Liver (tissue), 9 donors: Measurements from ENCODE around the gene FBN1. TPM values are rescaled to one million over a fixed set of nuclear protein-coding genes. Genes with fewer than 3 reads are reported as not detected.

Experiments used
- DNase-seq: peaks from one replicate; pipeline ENCODE4 v3.0.0-alpha.2; 2017; ENCODE audit warnings: low spot score
- H3K27ac ChIP-seq, 2 donors: one replicate each; pipeline ENCODE4 v1.7.0; 2013; ENCODE audit warnings: inconsistent platforms in 2 of 2, low read length in 2 of 2, control low read depth in 1 of 2, low read depth in 1 of 2, mild to moderate bottlenecking in 1 of 2
- H3K27me3 ChIP-seq, 4 donors: one replicate each; pipeline versions ENCODE4 v1.6.1 to v1.7.0; 2013; ENCODE audit warnings: low read length in 3 of 4, inconsistent platforms in 1 of 4, mild to moderate bottlenecking in 1 of 4, moderate library complexity in 1 of 4; ENCODE audit not compliant: control insufficient read depth in 4 of 4, insufficient read depth in 4 of 4
- H3K36me3 ChIP-seq, 4 donors: one replicate each; pipeline versions ENCODE4 v1.6.1 to v1.7.0; 2013; ENCODE audit warnings: low read length in 3 of 4, mild to moderate bottlenecking in 3 of 4, low read depth in 1 of 4, moderate library complexity in 1 of 4; ENCODE audit not compliant: control insufficient read depth in 4 of 4, insufficient read depth in 3 of 4
- H3K4me1 ChIP-seq, 4 donors: one replicate each; pipeline versions ENCODE4 v1.6.1 to v1.7.0; 2013; ENCODE audit warnings: low read length in 3 of 4, mild to moderate bottlenecking in 3 of 4, moderate library complexity in 1 of 4; ENCODE audit not compliant: control insufficient read depth in 4 of 4, insufficient read depth in 4 of 4
- H3K4me3 ChIP-seq, 3 donors: one replicate each; pipeline versions ENCODE4 v1.6.1 to v1.7.0; 2013; ENCODE audit warnings: low read length in 3 of 3, control low read depth in 1 of 3, low read depth in 1 of 3, mild to moderate bottlenecking in 1 of 3
- H3K9ac ChIP-seq, 2 donors: one replicate each; pipeline ENCODE4 v1.7.0; 2013; ENCODE audit warnings: low read length in 2 of 2, mild to moderate bottlenecking in 2 of 2, moderate library complexity in 2 of 2, control low read depth in 1 of 2, low read depth in 1 of 2
- H3K9me3 ChIP-seq, 4 donors: one replicate each; pipeline versions ENCODE4 v1.6.1 to v1.7.0; 2013; ENCODE audit warnings: low read length in 3 of 4; ENCODE audit not compliant: control insufficient read depth in 4 of 4
- EGR1 ChIP-seq, 2 donors: IDR thresholded peaks; 2 replicates each; pipeline ENCODE4 v1.6.1; 2016 to 2018; ENCODE audit warnings: antibody characterized with exemption in 2 of 2, low read depth in 2 of 2
- FOXA1 ChIP-seq: IDR thresholded peaks from 2 replicates; pipeline ENCODE4 v1.6.1; 2016; ENCODE audit warnings: antibody characterized with exemption
- FOXA2 ChIP-seq: IDR thresholded peaks from 2 replicates; pipeline ENCODE4 v1.6.1; 2016; ENCODE audit warnings: antibody characterized with exemption
- GABPA ChIP-seq, 2 donors: IDR thresholded peaks in 1 of 2; conservative IDR thresholded peaks in 1 of 2; 2 replicates each; pipeline ENCODE4 v1.6.1; 2016; ENCODE audit warnings: antibody characterized with exemption in 2 of 2, mild to moderate bottlenecking in 1 of 2, moderate library complexity in 1 of 2
- HNF4A ChIP-seq, 2 donors: conservative IDR thresholded peaks; 2 replicates each; pipeline ENCODE4 v1.6.1; 2016; ENCODE audit warnings: antibody characterized with exemption in 2 of 2, mild to moderate bottlenecking in 2 of 2
- HNF4G ChIP-seq: IDR thresholded peaks from 2 replicates; pipeline ENCODE4 v1.6.1; 2016; ENCODE audit warnings: antibody characterized with exemption
- JUND ChIP-seq, 2 donors: IDR thresholded peaks; 2 replicates each; pipeline ENCODE4 v1.6.1; 2016; ENCODE audit warnings: antibody characterized with exemption in 2 of 2
- NR2F2 ChIP-seq: IDR thresholded peaks from 2 replicates; pipeline ENCODE4 v1.6.1; 2016; ENCODE audit warnings: antibody characterized with exemption
- RAD21 ChIP-seq, 2 donors: IDR thresholded peaks; 2 replicates each; pipeline ENCODE4 v1.6.1; 2016; ENCODE audit warnings: antibody characterized with exemption in 2 of 2, mild to moderate bottlenecking in 2 of 2
- REST ChIP-seq: IDR thresholded peaks from 2 replicates; pipeline ENCODE4 v1.6.1; 2016; ENCODE audit warnings: antibody characterized with exemption, mild to moderate bottlenecking
- RXRA ChIP-seq, 2 donors: IDR thresholded peaks; 2 replicates each; pipeline ENCODE4 v1.6.1; 2017 to 2018; ENCODE audit warnings: antibody characterized with exemption in 2 of 2, mild to moderate bottlenecking in 1 of 2
- SP1 ChIP-seq: IDR thresholded peaks from 2 replicates; pipeline ENCODE4 v1.6.1; 2018; ENCODE audit warnings: antibody characterized with exemption, mild to moderate bottlenecking
- TAF1 ChIP-seq: conservative IDR thresholded peaks from 2 replicates; pipeline ENCODE4 v1.6.1; 2016; ENCODE audit warnings: antibody characterized with exemption, mild to moderate bottlenecking
- YY1 ChIP-seq: IDR thresholded peaks from 2 replicates; pipeline ENCODE4 v1.6.1; 2016; ENCODE audit warnings: antibody characterized with exemption, mild to moderate bottlenecking
- ZBTB33 ChIP-seq: IDR thresholded peaks from 2 replicates; pipeline ENCODE4 v1.6.1; 2016; ENCODE audit warnings: antibody characterized with exemption
- WGBS: extraction: QIAGEN DNeasy Blood & Tissue Kit; methylation state at CpG from one replicate; pipeline ENCODE4 v1.1.7; 2013; 5-methylcytosine and 5-hydroxymethylcytosine counted together
- polyA plus RNA-seq, 2 donors: library from polyadenylated mRNA; stranded (reverse) in 1 of 2; unstranded in 1 of 2; fragments of 200-250 nt in 1 of 2; fragments of >200 nt in 1 of 2; fragmentation: Nextera tagmentation in 1 of 2; extraction: Ambion mirVana in 1 of 2; gene quantifications; one replicate each; pipeline versions ENCODE4 v1.2.1 to v1.2.3, GENCODE V29; 2013 to 2015
- total RNA-seq, 2 donors: library from RNA; depleted of rRNA; stranded (reverse); fragments of >200 nt; gene quantifications; one replicate each; pipeline ENCODE4 v1.2.3, GENCODE V29; 2014
- TF ChIP-seq, protein P1 (sequence below): fragments of 150-350 bp; IDR thresholded peaks from 2 replicates; pipeline ENCODE4 v1.5.1; 2017; ENCODE audit warnings: improper control_type of control experiment, low read depth, low read length; ENCODE audit not compliant: missing input control
- TF ChIP-seq, protein P2 (sequence below): IDR thresholded peaks from 2 replicates; pipeline ENCODE4 v1.6.1; 2016; ENCODE audit warnings: antibody characterized with exemption
- donor health status: healthy.
- donor health status: healthy.
- donor health status: healthy.
- donor health status: healthy.
- donor health status: healthy.

FBN1 gene
- total and polyA plus RNA-seq, 4 donors = 1.3 to 20.1 (median 12.4) TPM

GRCh38 chr15:48569591-48570302, 75.8 kb downstream of the FBN1 start:
- Histone ChIP-seq H3K36me3 (no peaks in the 10 kb centered on the region), H3K27me3 (no peaks in the 10 kb centered on the region), H3K27ac (no peak overlapping the region), H3K9me3 (no peaks in the 10 kb centered on the region), H3K4me1 (peaks cover 1 to 5% (median 3%) of the 10 kb centered on the region in 4 donors), H3K4me3 (no peak overlapping the region), H3K9ac (no peak overlapping the region)
- DNase-seq = no peak
- 87% methylated on average over 3 of the region's 3 CpGs for WGBS
- TF ChIP-seq HNF4G = no peak
- TF ChIP-seq, protein P1, sequence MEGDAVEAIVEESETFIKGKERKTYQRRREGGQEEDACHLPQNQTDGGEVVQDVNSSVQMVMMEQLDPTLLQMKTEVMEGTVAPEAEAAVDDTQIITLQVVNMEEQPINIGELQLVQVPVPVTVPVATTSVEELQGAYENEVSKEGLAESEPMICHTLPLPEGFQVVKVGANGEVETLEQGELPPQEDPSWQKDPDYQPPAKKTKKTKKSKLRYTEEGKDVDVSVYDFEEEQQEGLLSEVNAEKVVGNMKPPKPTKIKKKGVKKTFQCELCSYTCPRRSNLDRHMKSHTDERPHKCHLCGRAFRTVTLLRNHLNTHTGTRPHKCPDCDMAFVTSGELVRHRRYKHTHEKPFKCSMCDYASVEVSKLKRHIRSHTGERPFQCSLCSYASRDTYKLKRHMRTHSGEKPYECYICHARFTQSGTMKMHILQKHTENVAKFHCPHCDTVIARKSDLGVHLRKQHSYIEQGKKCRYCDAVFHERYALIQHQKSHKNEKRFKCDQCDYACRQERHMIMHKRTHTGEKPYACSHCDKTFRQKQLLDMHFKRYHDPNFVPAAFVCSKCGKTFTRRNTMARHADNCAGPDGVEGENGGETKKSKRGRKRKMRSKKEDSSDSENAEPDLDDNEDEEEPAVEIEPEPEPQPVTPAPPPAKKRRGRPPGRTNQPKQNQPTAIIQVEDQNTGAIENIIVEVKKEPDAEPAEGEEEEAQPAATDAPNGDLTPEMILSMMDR = no peak
- TF ChIP-seq, protein P2, sequence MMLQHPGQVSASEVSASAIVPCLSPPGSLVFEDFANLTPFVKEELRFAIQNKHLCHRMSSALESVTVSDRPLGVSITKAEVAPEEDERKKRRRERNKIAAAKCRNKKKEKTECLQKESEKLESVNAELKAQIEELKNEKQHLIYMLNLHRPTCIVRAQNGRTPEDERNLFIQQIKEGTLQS = no peak
- no peak for TF ChIP-seq TAF1
- TF ChIP-seq YY1 = no peak
- TF ChIP-seq ZBTB33 = no peak
- no peak for TF ChIP-seq RXRA (IDR thresholded peaks at IDR 0.05)
- no peak for TF ChIP-seq SP1
- no peak for TF ChIP-seq FOXA2
- TF ChIP-seq GABPA (IDR thresholded peaks at IDR 0.05 in 1 of 2, conservative IDR thresholded peaks at IDR 0.05 in 1 of 2) = no peak
- TF ChIP-seq RAD21 (IDR thresholded peaks at IDR 0.05) = no peak
- TF ChIP-seq EGR1 (IDR thresholded peaks at IDR 0.05; ENCODE audit: low read depth in 2 of 2) = no peak
- no peak for TF ChIP-seq HNF4A (conservative IDR thresholded peaks at IDR 0.05)
- no peak for TF ChIP-seq REST
- no peak for TF ChIP-seq NR2F2
- no peak for TF ChIP-seq JUND (IDR thresholded peaks at IDR 0.05)
- TF ChIP-seq FOXA1 = no peak
